Astrocyte (in vitro differentiated cells and primary cell): Measurements from ENCODE around the gene ACOT2. TPM values are rescaled to one million over a fixed set of nuclear protein-coding genes. Genes with fewer than 3 reads are reported as not detected.

Experiments used
- DNase-seq: peaks from one replicate; pipeline ENCODE4 v3.0.0-alpha.2; 2010; ENCODE audit warnings: low read depth
- FAIRE-seq: peaks from 2 replicates; lab custom pipeline; 2011; peaks lifted over from hg19 to GRCh38; lab: Jason Lieb, UNC
- H2AFZ ChIP-seq: 2 replicates; pipeline ENCODE4 v1.6.0; 2012; ENCODE audit warnings: low read depth, low read length, inconsistent platforms
- H3K27ac ChIP-seq: 2 replicates; pipeline ENCODE4 v1.5.1; 2011; ENCODE audit warnings: low read depth, low read length, inconsistent platforms
- H3K27me3 ChIP-seq: 2 replicates; pipeline ENCODE4 v1.6.0; 2011; ENCODE audit warnings: low read length, inconsistent platforms; ENCODE audit not compliant: insufficient read depth
- H3K36me3 ChIP-seq: 2 replicates; pipeline ENCODE4 v1.5.1; 2011; ENCODE audit warnings: low read length, inconsistent platforms; ENCODE audit not compliant: insufficient read depth
- H3K4me1 ChIP-seq: 2 replicates; pipeline ENCODE4 v1.5.1; 2011; ENCODE audit warnings: low read length, inconsistent platforms; ENCODE audit not compliant: insufficient read depth
- H3K4me2 ChIP-seq: 2 replicates; pipeline ENCODE4 v1.6.0; 2012; ENCODE audit warnings: low read length, inconsistent platforms
- H3K4me3 ChIP-seq: 2 replicates; pipeline ENCODE4 v1.5.1; 2011; ENCODE audit warnings: low read depth, mild to moderate bottlenecking, low read length, inconsistent platforms; ENCODE audit not compliant: insufficient read depth
- H3K79me2 ChIP-seq: 2 replicates; pipeline ENCODE4 v1.6.0; 2012; ENCODE audit warnings: mild to moderate bottlenecking, low read length, inconsistent platforms; ENCODE audit not compliant: insufficient read depth
- H3K9ac ChIP-seq: 2 replicates; pipeline ENCODE4 v1.6.0; 2012; ENCODE audit warnings: mild to moderate bottlenecking, low read length, inconsistent platforms
- H3K9me3 ChIP-seq: 2 replicates; pipeline ENCODE4 v1.5.1; 2012; ENCODE audit warnings: low read depth, mild to moderate bottlenecking, low read length, inconsistent platforms; ENCODE audit not compliant: insufficient read depth
- H4K20me1 ChIP-seq: 2 replicates; pipeline ENCODE4 v1.6.0; 2012; ENCODE audit warnings: low read length, inconsistent platforms; ENCODE audit not compliant: insufficient read depth
- H3K27ac Mint-ChIP-seq: one replicate; pipeline ENCODE4 v1.8.0; 2021; ENCODE audit warnings: mild to moderate bottlenecking, mixed read lengths; ENCODE audit not compliant: unreplicated experiment
- H3K27me3 Mint-ChIP-seq: one replicate; pipeline ENCODE4 v1.8.0; 2021; ENCODE audit warnings: low read depth, mixed read lengths; ENCODE audit not compliant: unreplicated experiment
- H3K36me3 Mint-ChIP-seq: one replicate; pipeline ENCODE4 v1.8.0; 2021; ENCODE audit warnings: low read depth, mixed read lengths; ENCODE audit not compliant: unreplicated experiment
- H3K4me1 Mint-ChIP-seq: one replicate; pipeline ENCODE4 v1.8.0; 2021; ENCODE audit warnings: low read depth, mixed read lengths; ENCODE audit not compliant: unreplicated experiment
- H3K4me3 Mint-ChIP-seq: one replicate; pipeline ENCODE4 v1.8.0; 2021; ENCODE audit warnings: mild to moderate bottlenecking, moderate library complexity, mixed read lengths; ENCODE audit not compliant: unreplicated experiment
- H3K9me3 Mint-ChIP-seq: one replicate; pipeline ENCODE4 v1.8.0; 2021; ENCODE audit warnings: mild to moderate bottlenecking, mixed read lengths; ENCODE audit not compliant: unreplicated experiment
- CTCF ChIP-seq: IDR thresholded peaks from 2 replicates; pipeline ENCODE4 v1.5.1; 2011; ENCODE audit warnings: low read depth, mild to moderate bottlenecking, inconsistent platforms, low read length, moderate library complexity; ENCODE audit not compliant: insufficient read depth
- EZH2 ChIP-seq: IDR thresholded peaks from 2 replicates; pipeline ENCODE4 v1.6.1; 2012; ENCODE audit warnings: mild to moderate bottlenecking, low read length, inconsistent platforms; ENCODE audit not compliant: insufficient read depth
- total RNA-seq: library from RNA; stranded (reverse); gene quantifications from 2 replicates; pipeline ENCODE4 v1.2.1, GENCODE V29; 2021

The ACOT2 gene
- total RNA-seq, 1 donor from 2014 or later, result 15.7 TPM

DNA sequence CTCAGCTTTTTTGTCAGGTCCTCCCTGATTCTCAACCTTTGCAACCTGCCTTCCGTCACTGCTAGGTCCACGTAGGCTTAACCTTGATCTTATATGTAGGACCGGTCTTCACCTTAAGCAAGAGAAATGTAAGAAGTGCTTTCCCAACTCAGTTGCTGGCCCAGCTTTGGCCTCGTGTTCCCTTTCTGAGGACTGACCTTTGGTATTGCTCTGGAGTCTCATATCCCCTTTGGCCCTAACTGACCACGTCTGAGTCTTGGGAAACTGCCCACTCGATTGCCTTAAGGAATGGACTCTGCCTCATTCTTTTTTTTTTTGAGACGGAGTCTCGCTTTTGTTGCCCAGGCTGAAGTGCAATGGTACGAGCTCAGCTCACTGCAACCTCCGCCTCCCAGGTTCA lies 51.3 kb downstream of the ACOT2 start:
- no peaks in the 10 kb centered on the region for H3K4me1 Mint-ChIP-seq

GRCh38 chr14:73623504-73624054 lies 54.6 kb downstream of the ACOT2 start:
- H4K20me1 ChIP-seq, result no peaks in the 10 kb centered on the region
- no peak for FAIRE-seq
- no peaks in the 10 kb centered on the region for H3K9me3 Mint-ChIP-seq
- no peaks in the 10 kb centered on the region for H3K9me3 ChIP-seq
- no peak overlapping the region for H3K4me2 ChIP-seq
- no peak overlapping the region for H3K27ac ChIP-seq
- H3K27ac Mint-ChIP-seq, result no peak overlapping the region
- no peaks in the 10 kb centered on the region for H3K79me2 ChIP-seq
- H3K36me3 ChIP-seq, result no peaks in the 10 kb centered on the region
- H3K27me3 Mint-ChIP-seq, result peaks cover 4% of the 10 kb centered on the region
- no peak overlapping the region for H3K4me3 ChIP-seq
- no peaks in the 10 kb centered on the region for H3K4me1 Mint-ChIP-seq
- no peak overlapping the region for H2AFZ ChIP-seq
- H3K9ac ChIP-seq, result no peak overlapping the region
- DNase-seq, result no peak
- H3K36me3 Mint-ChIP-seq, result peaks cover 2% of the 10 kb centered on the region
- no peaks in the 10 kb centered on the region for H3K27me3 ChIP-seq
- no peak overlapping the region for H3K4me3 Mint-ChIP-seq
- TF ChIP-seq CTCF (no peak), EZH2 (no peak)
- H3K4me1 ChIP-seq, result no peaks in the 10 kb centered on the region

More for the DNA sequence above, 51.3 kb downstream of the ACOT2 start:
- no peak overlapping the region for H3K9ac ChIP-seq
- no peak for DNase-seq
- no peaks in the 10 kb centered on the region for H3K79me2 ChIP-seq
- Mint-ChIP-seq H3K27ac (no peak overlapping the region), H3K4me3 (no peak overlapping the region), H3K9me3 (no peaks in the 10 kb centered on the region), H3K36me3 (peaks cover 2% of the 10 kb centered on the region), H3K27me3 (peaks cover 4% of the 10 kb centered on the region)
- no peaks in the 10 kb centered on the region for H4K20me1 ChIP-seq
- H3K4me2 ChIP-seq, result no peak overlapping the region
- H3K27me3 ChIP-seq, result no peaks in the 10 kb centered on the region
- no peak overlapping the region for H2AFZ ChIP-seq
- TF ChIP-seq EZH2 (no peak), CTCF (no peak)
- FAIRE-seq, result no peak
- H3K9me3 ChIP-seq, result no peaks in the 10 kb centered on the region
- H3K27ac ChIP-seq, result no peak overlapping the region
- no peak overlapping the region for H3K4me3 ChIP-seq
- no peaks in the 10 kb centered on the region for H3K36me3 ChIP-seq
- H3K4me1 ChIP-seq, result no peaks in the 10 kb centered on the region

Other genes starting within 250 kb of the ACOT2 start
- gene NUMB, start 110.7 kb upstream of the ACOT2 start, total RNA-seq, result 89.2 and 93.9 TPM in 2 replicates
- gene RIOX1, start 78.3 kb upstream of the ACOT2 start, total RNA-seq, result 11.3 and 12.5 TPM in 2 replicates
- 2.1 and 2.5 TPM in 2 replicates for gene ACOT1, start 32.1 kb upstream of the ACOT2 start, total RNA-seq
- not detected in 2 replicates for gene HEATR4, start 10.3 kb upstream of the ACOT2 start, total RNA-seq
- gene ACOT4, start 22.7 kb downstream of the ACOT2 start, total RNA-seq, result 0.14 TPM in 1 of 2 replicates, not detected in the other
- gene ACOT6, start 43.3 kb downstream of the ACOT2 start, total RNA-seq, result not detected in 2 replicates
- 24.9 and 27.4 TPM in 2 replicates for gene DNAL1, start 75.8 kb downstream of the ACOT2 start, total RNA-seq
- gene PNMA1, start 145.2 kb downstream of the ACOT2 start, total RNA-seq, result 67.4 and 74.3 TPM in 2 replicates